Brain microvascular endothelial cell (primary cell): ENCODE results near the gene ABO.

ENCODE experiments used
- DNase-seq: peaks from one replicate; pipeline ENCODE4 v3.0.0-alpha.2; 2020
- H3K27ac ChIP-seq: fragments of 250-450 bp; sonication (Bioruptor Pico); 2 replicates; pipeline ENCODE4 v1.5.1; 2020; ENCODE audit warnings: mild to moderate bottlenecking, moderate library complexity
- H3K27me3 ChIP-seq: fragments of 250-450 bp; sonication (Bioruptor Pico); replicated peaks from 2 replicates; pipeline ENCODE4 v1.5.1; 2020; ENCODE audit warnings: mild to moderate bottlenecking
- H3K36me3 ChIP-seq: fragments of 250-450 bp; sonication (Bioruptor Pico); replicated peaks from 2 replicates; pipeline ENCODE4 v1.5.1; 2020; ENCODE audit warnings: mild to moderate bottlenecking
- H3K4me3 ChIP-seq: 2 replicates; pipeline ENCODE4 v1.5.1; 2011; ENCODE audit warnings: low read depth, mild to moderate bottlenecking, control low read depth, low read length, moderate library complexity
- CTCF ChIP-seq: IDR thresholded peaks from 2 replicates; pipeline ENCODE4 v1.5.1; 2011; ENCODE audit warnings: low read depth, mild to moderate bottlenecking, moderate library complexity, low read length, control low read depth, inconsistent platforms; ENCODE audit errors: missing control alignments
- in situ Hi-C: cut with HindIII; loops from 2 replicates; pipeline ENCODE4 v1.10.0; 2017; ENCODE audit warnings: low sequenced_read_pairs, low pct_ligation_motif_present

Gene ABO

GRCh38 chr9:133268335-133269056, 6.5 kb downstream of the ABO start:
- no peak for TF ChIP-seq CTCF
- in situ Hi-C loops, result no loop called here
- no peak overlapping the region for H3K4me3 ChIP-seq
- H3K36me3 ChIP-seq, result no peaks in the 10 kb centered on the region
- H3K27ac ChIP-seq, result no peak overlapping the region
- peaks cover 17% of the 10 kb centered on the region for H3K27me3 ChIP-seq
- no peak for DNase-seq

GRCh38 chr9:133264235-133264764, 10.7 kb downstream of the ABO start:
- TF ChIP-seq CTCF, result no peak
- Histone ChIP-seq H3K4me3 (no peak overlapping the region), H3K27me3 (no peaks in the 10 kb centered on the region), H3K27ac (no peak overlapping the region), H3K36me3 (no peaks in the 10 kb centered on the region)
- no peak for DNase-seq
- in situ Hi-C loops, result no loop called here

GRCh38 chr9:133263557-133263956, 11.4 kb downstream of the ABO start:
- no peak overlapping the region for H3K27ac ChIP-seq
- H3K36me3 ChIP-seq, result no peaks in the 10 kb centered on the region
- H3K27me3 ChIP-seq, result no peaks in the 10 kb centered on the region
- in situ Hi-C loops, result no loop called here
- H3K4me3 ChIP-seq, result no peak overlapping the region
- TF ChIP-seq CTCF, result no peak
- DNase-seq, result no peak

- DNase-seq, result no peak
- no peaks in the 10 kb centered on the region for H3K36me3 ChIP-seq
- H3K27me3 ChIP-seq, result no peaks in the 10 kb centered on the region
- TF ChIP-seq CTCF, result no peak
- no peak overlapping the region for H3K4me3 ChIP-seq
- in situ Hi-C loops, result no loop called here
- H3K27ac ChIP-seq, result no peak overlapping the region
Observed at GRCh38 chr9:133262226-133262625, 12.8 kb downstream of the ABO start.

GRCh38 chr9:133261753-133262120, 13.3 kb downstream of the ABO start:
- TF ChIP-seq CTCF, result no peak
- H3K36me3 ChIP-seq, result no peaks in the 10 kb centered on the region
- no peak overlapping the region for H3K4me3 ChIP-seq
- in situ Hi-C loops, result no loop called here
- DNase-seq, result no peak
- H3K27me3 ChIP-seq, result no peaks in the 10 kb centered on the region
- no peak overlapping the region for H3K27ac ChIP-seq
